ENCODE measurements around the gene SLC4A11.
"Not testable (repeated sequence)": the region's sequence is repeated elsewhere in the genome, so short reads cannot be mapped to it uniquely, and the experiment has no call there.

Gene SLC4A11

DNA sequence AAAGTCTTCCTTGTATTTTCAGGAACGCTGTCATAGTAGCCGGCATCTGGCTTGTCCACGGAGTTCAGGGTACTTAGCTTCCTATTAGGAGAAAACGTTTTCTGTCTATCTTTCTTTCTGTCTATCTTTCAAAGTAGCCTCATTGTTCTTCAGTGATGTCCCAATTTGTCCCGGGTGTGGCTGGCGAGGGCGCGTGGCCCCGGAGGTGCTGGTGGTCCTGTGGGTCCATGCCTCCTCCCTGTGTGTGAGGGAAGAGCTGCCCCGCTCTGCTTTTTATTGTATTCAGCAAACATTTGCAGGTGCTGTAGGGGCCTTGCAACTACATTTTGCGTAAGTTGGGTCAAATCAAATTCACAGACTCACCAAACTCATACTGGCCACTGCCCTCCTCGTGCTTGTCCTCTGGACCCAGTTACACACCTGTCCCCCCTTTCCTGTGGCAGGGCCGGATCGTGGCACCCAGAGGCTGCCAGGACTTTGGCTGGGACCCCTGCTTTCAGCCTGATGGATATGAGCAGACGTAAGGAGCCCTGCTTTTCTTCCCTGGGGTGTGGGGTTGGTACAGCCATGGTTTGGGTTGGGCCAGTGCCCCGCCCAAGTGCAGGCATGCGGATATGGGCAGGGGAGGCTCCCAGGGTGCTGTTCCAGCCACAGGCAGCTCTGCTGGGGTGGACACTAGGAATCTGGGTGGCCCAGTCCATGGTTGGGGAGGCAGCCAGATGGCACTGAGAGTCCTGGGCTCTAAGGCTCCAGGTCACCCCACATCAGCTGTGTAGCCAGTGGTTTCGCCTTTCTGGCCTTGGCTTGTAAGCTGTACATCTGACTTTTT is 17.4 kb downstream of the SLC4A11 start:
- Histone ChIP-seq H3K9me3 (replicated peaks in 1 of 11) (no peaks in the 10 kb centered on the region), H3K4me1 (peaks cover 30 to 66% (median 42%) of the 10 kb centered on the region in 10 experiments), H3K27ac (peak overlapping the region in 1 of 11 experiments; percentile 74; a peak in 4 of 22 replicates), H3K4me2 (peak overlapping the region in 9 of 11 experiments; percentile 75 to 97 (median 91); a peak in 19 of 22 replicates), H3K36me3 (peaks cover 43 to 81% (median 68%) of the 10 kb centered on the region in 11 experiments), H3K4me3 (no peak overlapping the region), H3K27me3 (no peaks in the 10 kb centered on the region), H4K20me1 (peaks cover 0 to 60% (median 35%) of the 10 kb centered on the region in 11 experiments; a peak in 17 of 22 replicates), H3K9ac (peak overlapping the region in 4 of 11 experiments; percentile 9 to 36 (median 24); a peak in 2 of 22 replicates)
- TF ChIP-seq Cebpa-rat (IDR thresholded peaks at IDR 0.05): no peak

DNA sequence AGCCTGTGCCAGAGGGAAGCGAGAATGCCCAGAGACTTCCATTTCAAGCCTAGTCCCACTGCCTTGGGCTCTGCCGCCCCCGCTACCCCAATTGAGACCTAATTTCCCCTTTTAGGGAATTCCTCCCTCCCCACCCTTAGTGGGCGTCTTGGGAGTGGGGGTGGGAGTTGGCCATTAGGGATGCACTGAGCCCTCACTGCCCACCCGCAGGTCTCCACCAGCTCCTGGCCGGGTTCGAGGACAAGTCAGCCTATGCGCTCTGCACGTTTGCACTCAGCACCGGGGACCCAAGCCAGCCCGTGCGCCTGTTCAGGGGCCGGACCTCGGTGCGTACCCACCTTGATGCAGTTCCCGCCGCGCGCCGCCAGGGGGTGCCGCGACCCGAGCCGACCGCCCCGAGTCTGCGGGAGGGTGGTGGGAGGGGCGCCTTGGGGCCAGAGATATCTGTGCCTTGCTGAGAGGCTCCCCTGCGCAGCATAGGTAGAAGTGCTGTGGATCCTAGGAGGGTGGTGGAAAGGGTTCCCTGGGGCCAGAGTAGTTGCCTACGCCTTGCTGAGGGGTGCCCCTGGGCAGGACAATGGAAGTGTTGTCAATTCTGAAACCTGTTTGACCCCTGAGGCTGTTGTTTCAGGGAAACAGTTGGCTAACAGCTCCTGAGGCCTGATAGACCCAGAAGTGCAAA is 20.5 kb downstream of the SLC4A11 start:
- peak overlapping the region in 6 of 11 experiments; percentile 1 to 53 (median 34); a peak in 8 of 22 replicates for H3K4me2 ChIP-seq
- no peak for TF ChIP-seq Cebpa-rat (IDR thresholded peaks at IDR 0.05)

DNA sequence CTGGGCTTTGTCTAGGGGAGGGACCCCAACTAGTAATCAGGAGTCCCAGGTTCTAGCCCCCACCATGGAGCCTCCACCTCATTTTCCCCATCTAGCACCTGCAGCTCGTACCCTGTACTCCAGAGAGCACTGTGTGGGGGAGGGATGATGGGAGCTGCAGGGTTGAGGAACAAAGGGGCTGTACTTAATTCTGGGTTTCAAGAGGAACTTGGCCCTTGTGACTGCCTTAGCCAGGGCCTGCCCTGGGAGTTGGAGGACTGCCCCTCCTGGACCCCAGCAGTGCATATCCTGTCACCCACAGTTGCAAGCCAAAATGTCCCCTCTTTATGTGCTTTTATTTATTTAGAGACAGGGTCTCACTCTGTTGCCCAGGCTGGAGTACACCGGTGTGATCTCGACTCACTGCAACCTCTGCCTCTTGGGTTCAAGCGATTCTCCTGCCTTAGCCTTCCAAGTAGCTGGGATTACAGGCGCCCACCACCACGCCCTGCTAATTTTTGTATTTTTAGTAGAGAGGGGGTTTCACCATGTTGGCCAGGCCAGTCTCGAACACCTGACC is 23.6 kb downstream of the SLC4A11 start:
- not testable (repeated sequence) for H3K27ac ChIP-seq; H3K9me3 ChIP-seq (replicated peaks in 1 of 11); H3K27me3 ChIP-seq; H3K4me3 ChIP-seq
- Histone ChIP-seq H4K20me1 (peaks cover 0 to 35% (median 22%) of the 10 kb centered on the region in 11 experiments; a peak in 11 of 22 replicates), H3K9ac (peak overlapping the region in 2 of 11 experiments; percentile 41 to 46; a peak in 2 of 22 replicates), H3K4me1 (peaks cover 14 to 40% (median 22%) of the 10 kb centered on the region in 10 experiments), H3K4me2 (peak overlapping the region in 1 of 11 experiments; percentile 46; a peak in 2 of 22 replicates), H3K36me3 (peaks cover 57 to 83% (median 70%) of the 10 kb centered on the region in 11 experiments)

More for the DNA sequence above, 20.5 kb downstream of the SLC4A11 start:
- peaks cover 0 to 51% (median 29%) of the 10 kb centered on the region in 11 experiments; a peak in 16 of 22 replicates for H4K20me1 ChIP-seq
- no peaks in the 10 kb centered on the region for H3K27me3 ChIP-seq
- H3K4me1 ChIP-seq: peaks cover 19 to 41% (median 31%) of the 10 kb centered on the region in 10 experiments
- no peak overlapping the region for H3K9ac ChIP-seq
- H3K4me3 ChIP-seq: no peak overlapping the region
- no peak overlapping the region for H3K27ac ChIP-seq
- H3K9me3 ChIP-seq (replicated peaks in 1 of 11): no peaks in the 10 kb centered on the region
- H3K36me3 ChIP-seq: peaks cover 69 to 92% (median 83%) of the 10 kb centered on the region in 11 experiments

GRCh38 chr20:3213226-3213625 is 25.8 kb downstream of the SLC4A11 start:
- Histone ChIP-seq H4K20me1 (peaks cover 0 to 27% (median 14%) of the 10 kb centered on the region in 11 experiments; a peak in 10 of 22 replicates), H3K4me1 (peaks cover 23 to 44% (median 32%) of the 10 kb centered on the region in 10 experiments), H3K27me3 (no peaks in the 10 kb centered on the region), H3K27ac (no peak overlapping the region), H3K4me3 (no peak overlapping the region), H3K4me2 (no peak overlapping the region), H3K36me3 (peaks cover 42 to 61% (median 52%) of the 10 kb centered on the region in 11 experiments), H3K9me3 (replicated peaks in 1 of 11) (no peaks in the 10 kb centered on the region), H3K9ac (peak overlapping the region in 3 of 11 experiments; percentile 3 to 44 (median 9); a peak in 3 of 22 replicates)
- no peak for TF ChIP-seq Cebpa-rat (IDR thresholded peaks at IDR 0.05)

- Histone ChIP-seq H3K27me3 (no peaks in the 10 kb centered on the region), H3K27ac (peak overlapping the region; percentile 82 to 94 (median 90); a peak in 20 of 22 replicates), H3K4me2 (peak overlapping the region; percentile 79 to 98 (median 93)), H3K4me3 (peak overlapping the region; percentile 76 to 99 (median 90)), H4K20me1 (peaks cover 0 to 27% (median 8%) of the 10 kb centered on the region in 11 experiments; a peak in 10 of 22 replicates), H3K9ac (peak overlapping the region; percentile 82 to 96 (median 89)), H3K9me3 (replicated peaks in 1 of 11) (no peaks in the 10 kb centered on the region), H3K4me1 (peaks cover 24 to 35% (median 29%) of the 10 kb centered on the region in 10 experiments), H3K36me3 (peaks cover 20 to 32% (median 26%) of the 10 kb centered on the region in 11 experiments)
- no peak for TF ChIP-seq Cebpa-rat (IDR thresholded peaks at IDR 0.05)
Measured at GRCh38 chr20:3210346-3210745, 28.6 kb downstream of the SLC4A11 start.

GRCh38 chr20:3209946-3210317 is 29.1 kb downstream of the SLC4A11 start:
- Histone ChIP-seq H3K4me3 (peak overlapping the region; percentile 76 to 99 (median 90)), H3K36me3 (peaks cover 16 to 28% (median 21%) of the 10 kb centered on the region in 11 experiments), H3K27ac (peak overlapping the region; percentile 82 to 94 (median 90)), H3K4me2 (peak overlapping the region; percentile 79 to 98 (median 93)), H3K9me3 (replicated peaks in 1 of 11) (no peaks in the 10 kb centered on the region), H3K4me1 (peaks cover 24 to 32% (median 29%) of the 10 kb centered on the region in 10 experiments), H4K20me1 (peaks cover 0 to 27% (median 8%) of the 10 kb centered on the region in 11 experiments; a peak in 10 of 22 replicates), H3K9ac (peak overlapping the region; percentile 82 to 96 (median 89)), H3K27me3 (no peaks in the 10 kb centered on the region)
- no peak for TF ChIP-seq Cebpa-rat (IDR thresholded peaks at IDR 0.05)

DNA sequence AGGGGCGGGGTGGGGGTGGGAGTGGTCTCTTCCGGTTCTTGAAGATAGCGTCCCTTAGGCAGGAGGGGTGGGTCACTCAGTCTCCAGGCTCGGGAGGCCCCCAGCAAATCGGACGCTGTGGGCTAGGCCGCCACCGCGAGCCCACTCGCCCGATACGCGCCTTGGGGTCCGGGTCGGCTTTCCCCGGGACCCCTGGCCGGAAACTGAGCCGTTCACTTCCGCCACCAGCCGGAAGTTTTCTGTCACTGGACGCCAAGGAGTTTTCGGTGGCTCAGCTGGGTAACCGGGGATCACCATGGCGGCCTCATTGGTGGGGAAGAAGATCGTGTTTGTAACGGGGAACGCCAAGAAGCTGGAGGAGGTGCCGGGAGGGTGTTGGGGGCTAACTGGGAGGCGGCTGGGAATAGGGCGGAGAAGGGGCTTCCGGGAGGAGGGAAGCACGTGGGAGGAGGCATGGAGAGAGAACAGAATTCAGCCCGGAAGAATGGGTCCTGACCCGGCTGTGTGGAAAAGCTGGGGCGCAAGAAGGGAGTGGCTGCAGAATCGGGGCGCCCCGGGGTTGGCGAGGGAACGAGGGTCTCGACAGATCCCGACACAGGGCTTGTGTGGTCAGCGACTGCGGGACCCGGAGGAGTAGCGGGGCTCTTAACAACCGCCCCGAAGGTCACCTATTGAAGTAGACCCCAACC is 29.6 kb downstream of the SLC4A11 start, which contains the start of gene ITPA:
ITPA (plus strand) TSS at position 242 of the 689 bp plus-strand sequence; CDS start at position 296, 54 bp downstream.
- Histone ChIP-seq H3K36me3 (peaks cover 13 to 23% (median 17%) of the 10 kb centered on the region in 11 experiments), H3K9ac (peak within 1 kb of the TSS; percentile 82 to 96 (median 89)), H3K9me3 (replicated peaks in 1 of 11) (no peaks in the 10 kb centered on the region), H3K4me2 (peak within 1 kb of the TSS; percentile 79 to 98 (median 93)), H4K20me1 (peaks cover 0 to 27% (median 8%) of the 10 kb centered on the region in 11 experiments; a peak in 10 of 22 replicates), H3K27me3 (no peaks in the 10 kb centered on the region), H3K4me3 (peak within 1 kb of the TSS; percentile 76 to 99 (median 90)), H3K4me1 (peaks cover 24 to 32% (median 29%) of the 10 kb centered on the region in 10 experiments), H3K27ac (peak within 1 kb of the TSS; percentile 82 to 94 (median 90))
- TF ChIP-seq Cebpa-rat (IDR thresholded peaks at IDR 0.05): no peak
